ENCODE results near the gene GPATCH2L.

Gene GPATCH2L

DNA sequence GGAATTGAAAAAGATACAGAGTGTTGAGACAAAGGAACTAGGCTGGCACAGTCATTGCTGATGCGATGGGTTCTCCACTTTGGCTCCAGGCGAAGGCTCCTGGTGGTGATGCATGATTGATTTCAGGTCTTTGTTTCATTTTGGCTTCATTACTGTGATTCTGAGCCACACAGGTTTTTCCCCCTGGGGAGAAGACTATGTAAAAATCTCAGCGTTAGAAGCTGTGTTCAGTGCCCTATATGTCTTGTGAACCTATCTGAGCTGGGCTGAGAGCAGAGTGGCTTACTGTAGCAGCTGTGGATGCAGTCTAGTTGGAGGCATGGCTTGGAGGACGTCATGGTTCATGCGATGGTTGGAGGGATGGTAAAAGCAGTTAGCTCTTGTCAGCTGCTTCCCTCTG, 54.0 kb downstream of the GPATCH2L start:
- in situ Hi-C loops (cut with HindIII; ENCODE audit: low sequenced_read_pairs) = no loop called here
- no peak for TF ChIP-seq CTCF (IDR thresholded peaks at IDR 0.05; ENCODE audit: low read depth, low read length, missing control alignments)
- no peak overlapping the region for H3K4me3 ChIP-seq (ENCODE audit: low read depth, low read length)
- no peak for DNase-seq (ENCODE audit: low read depth)

GRCh38 chr14:76208340-76208739, 56.6 kb downstream of the GPATCH2L start:
- DNase-seq (ENCODE audit: low read depth) = no peak
- in situ Hi-C loops (cut with HindIII; ENCODE audit: low sequenced_read_pairs) = no loop called here
- no peak overlapping the region for H3K4me3 ChIP-seq (ENCODE audit: low read depth, low read length)
- TF ChIP-seq CTCF (IDR thresholded peaks at IDR 0.05; ENCODE audit: low read depth, low read length, missing control alignments) = no peak

DNA sequence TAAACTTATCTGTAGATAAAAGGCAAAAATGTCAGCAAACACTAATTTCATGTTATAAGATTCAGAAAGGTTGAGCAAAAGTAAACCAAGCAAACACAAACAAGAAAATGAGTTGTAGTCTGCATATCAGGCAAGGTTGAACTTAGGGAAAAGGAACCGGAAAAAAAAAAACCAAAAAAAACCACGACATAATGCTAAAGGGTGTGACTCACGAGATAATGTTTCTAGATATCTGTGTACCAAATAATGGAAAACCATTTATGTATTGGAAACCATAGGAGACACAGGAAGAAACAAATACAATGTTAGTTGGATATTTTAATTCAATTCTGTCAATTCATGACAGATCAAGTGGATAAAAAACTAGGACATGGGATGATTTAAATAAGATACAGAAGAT, 60.5 kb downstream of the GPATCH2L start:
- DNase-seq (ENCODE audit: low read depth) = no peak
- no peak for TF ChIP-seq CTCF (IDR thresholded peaks at IDR 0.05; ENCODE audit: low read depth, low read length, missing control alignments)
- in situ Hi-C loops (cut with HindIII; ENCODE audit: low sequenced_read_pairs) = no loop called here
- no peak overlapping the region for H3K4me3 ChIP-seq (ENCODE audit: low read depth, low read length)

GRCh38 chr14:76217179-76217578, 65.5 kb downstream of the GPATCH2L start:
- H3K4me3 ChIP-seq (ENCODE audit: low read depth, low read length) = no peak overlapping the region
- DNase-seq (ENCODE audit: low read depth) = no peak
- no peak for TF ChIP-seq CTCF (IDR thresholded peaks at IDR 0.05; ENCODE audit: low read depth, low read length, missing control alignments)
- in situ Hi-C loops (cut with HindIII; ENCODE audit: low sequenced_read_pairs) = no loop called here

- DNase-seq (ENCODE audit: low read depth) = no peak
- in situ Hi-C loops (cut with HindIII; ENCODE audit: low sequenced_read_pairs) = no loop called here
- H3K4me3 ChIP-seq (ENCODE audit: low read depth, low read length) = no peak overlapping the region
- TF ChIP-seq CTCF (IDR thresholded peaks at IDR 0.05; ENCODE audit: low read depth, low read length, missing control alignments) = no peak
Measured at GRCh38 chr14:76218662-76219061, 66.9 kb downstream of the GPATCH2L start.

- no peak for TF ChIP-seq CTCF (IDR thresholded peaks at IDR 0.05; ENCODE audit: low read depth, low read length, missing control alignments)
- no peak for DNase-seq (ENCODE audit: low read depth)
- H3K4me3 ChIP-seq (ENCODE audit: low read depth, low read length) = no peak overlapping the region
- in situ Hi-C loops (cut with HindIII; ENCODE audit: low sequenced_read_pairs) = no loop called here
Measured at GRCh38 chr14:76219873-76220272, 68.2 kb downstream of the GPATCH2L start.

Data from astrocyte of the cerebellum (primary cell).